ENCODE data around the gene SLC35B1.

DNA sequence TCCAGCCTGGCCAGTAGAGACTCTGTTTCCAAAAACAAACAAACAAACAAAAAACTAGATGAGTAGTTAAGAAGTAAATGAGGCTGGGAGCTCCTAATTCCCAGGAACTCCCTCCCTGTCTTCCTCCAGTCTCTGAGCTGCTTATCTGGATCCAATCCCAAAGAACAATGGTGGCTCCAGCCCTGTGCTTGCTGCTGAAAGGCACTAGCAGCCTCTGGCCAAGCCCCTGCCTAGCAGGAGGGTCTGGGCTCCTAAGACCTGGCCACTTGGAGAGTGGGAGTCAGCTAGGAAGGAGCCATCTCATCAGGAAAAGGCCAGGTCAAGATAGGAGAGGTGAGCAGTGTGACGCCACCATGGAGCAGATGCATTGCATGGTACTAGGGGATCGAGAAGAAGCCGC lies 14.3 kb upstream of the SLC35B1 start:
- TF ChIP-seq, protein P1, sequence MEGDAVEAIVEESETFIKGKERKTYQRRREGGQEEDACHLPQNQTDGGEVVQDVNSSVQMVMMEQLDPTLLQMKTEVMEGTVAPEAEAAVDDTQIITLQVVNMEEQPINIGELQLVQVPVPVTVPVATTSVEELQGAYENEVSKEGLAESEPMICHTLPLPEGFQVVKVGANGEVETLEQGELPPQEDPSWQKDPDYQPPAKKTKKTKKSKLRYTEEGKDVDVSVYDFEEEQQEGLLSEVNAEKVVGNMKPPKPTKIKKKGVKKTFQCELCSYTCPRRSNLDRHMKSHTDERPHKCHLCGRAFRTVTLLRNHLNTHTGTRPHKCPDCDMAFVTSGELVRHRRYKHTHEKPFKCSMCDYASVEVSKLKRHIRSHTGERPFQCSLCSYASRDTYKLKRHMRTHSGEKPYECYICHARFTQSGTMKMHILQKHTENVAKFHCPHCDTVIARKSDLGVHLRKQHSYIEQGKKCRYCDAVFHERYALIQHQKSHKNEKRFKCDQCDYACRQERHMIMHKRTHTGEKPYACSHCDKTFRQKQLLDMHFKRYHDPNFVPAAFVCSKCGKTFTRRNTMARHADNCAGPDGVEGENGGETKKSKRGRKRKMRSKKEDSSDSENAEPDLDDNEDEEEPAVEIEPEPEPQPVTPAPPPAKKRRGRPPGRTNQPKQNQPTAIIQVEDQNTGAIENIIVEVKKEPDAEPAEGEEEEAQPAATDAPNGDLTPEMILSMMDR (IDR thresholded peaks at IDR 0.05), result no peak
- TF ChIP-seq POLR2A (IDR thresholded peaks at IDR 0.05), result no peak

Data from vagina (tissue), 2 donors.